ENCODE results near the gene PRTN3. TPM values are rescaled to one million over a fixed set of nuclear protein-coding genes. Genes with fewer than 3 reads are reported as not detected.

Gene PRTN3
- polyA plus RNA-seq, 1 donor = 0.67 TPM

Other genes with a start within 250 kb of the PRTN3 start
- 75.8 TPM for gene POLRMT, start 207.5 kb upstream of the PRTN3 start, polyA plus RNA-seq (ENCODE audit: insufficient read length)
- 0.60 TPM for gene FGF22, start 201.1 kb upstream of the PRTN3 start, polyA plus RNA-seq (ENCODE audit: insufficient read length)
- 21.5 TPM for gene RNF126, start 177.8 kb upstream of the PRTN3 start, polyA plus RNA-seq (ENCODE audit: insufficient read length)
- 15.2 TPM for gene FSTL3, start 164.6 kb upstream of the PRTN3 start, polyA plus RNA-seq (ENCODE audit: insufficient read length)
- 0.18 TPM for gene PRSS57, start 145.5 kb upstream of the PRTN3 start, polyA plus RNA-seq (ENCODE audit: insufficient read length)
- gene PALM, start 132.1 kb upstream of the PRTN3 start, polyA plus RNA-seq (ENCODE audit: insufficient read length) = 73.4 TPM
- gene MISP, start 89.9 kb upstream of the PRTN3 start, polyA plus RNA-seq (ENCODE audit: insufficient read length) = 7.0 TPM
- gene PTBP1, start 43.5 kb upstream of the PRTN3 start, polyA plus RNA-seq (ENCODE audit: insufficient read length) = 395 TPM
- gene PLPPR3, start 19.0 kb upstream of the PRTN3 start, polyA plus RNA-seq (ENCODE audit: insufficient read length) = 9.4 TPM
- gene AZU1, start 13.2 kb upstream of the PRTN3 start, polyA plus RNA-seq (ENCODE audit: insufficient read length) = 0.81 TPM
- gene ELANE, start 11.3 kb downstream of the PRTN3 start, polyA plus RNA-seq (ENCODE audit: insufficient read length) = 0.20 TPM
- gene CFD, start 18.7 kb downstream of the PRTN3 start, polyA plus RNA-seq (ENCODE audit: insufficient read length) = 2.1 TPM
- gene MED16, start 52.2 kb downstream of the PRTN3 start, polyA plus RNA-seq (ENCODE audit: insufficient read length) = 45.7 TPM
- gene RNU6-9, start 52.5 kb downstream of the PRTN3 start, polyA plus RNA-seq (ENCODE audit: insufficient read length) = not detected
- gene R3HDM4, start 72.2 kb downstream of the PRTN3 start, polyA plus RNA-seq (ENCODE audit: insufficient read length) = 34.8 TPM
- gene KISS1R, start 76.3 kb downstream of the PRTN3 start, polyA plus RNA-seq (ENCODE audit: insufficient read length) = 0.25 TPM
- gene ARID3A, start 85.0 kb downstream of the PRTN3 start, polyA plus RNA-seq (ENCODE audit: insufficient read length) = 28.3 TPM
- gene WDR18, start 143.3 kb downstream of the PRTN3 start, polyA plus RNA-seq (ENCODE audit: insufficient read length) = 30.4 TPM
- 0.71 TPM for gene GRIN3B, start 159.4 kb downstream of the PRTN3 start, polyA plus RNA-seq (ENCODE audit: insufficient read length)
- 92.5 TPM for gene TMEM259, start 180.1 kb downstream of the PRTN3 start, polyA plus RNA-seq (ENCODE audit: insufficient read length)
- gene RNU6-2, start 180.5 kb downstream of the PRTN3 start, polyA plus RNA-seq (ENCODE audit: insufficient read length) = not detected
- gene CNN2, start 185.6 kb downstream of the PRTN3 start, polyA plus RNA-seq (ENCODE audit: insufficient read length) = 164 TPM
- 7.6 TPM for gene ABCA7, start 199.1 kb downstream of the PRTN3 start, polyA plus RNA-seq (ENCODE audit: insufficient read length)
- gene ARHGAP45, start 226.2 kb downstream of the PRTN3 start, polyA plus RNA-seq (ENCODE audit: insufficient read length) = 7.2 TPM

All from left kidney (tissue), 1 donor.